Stimulated activated naive CD8-positive, alpha-beta T cell treated with anti-CD3 and anti-CD28 coated beads, Interleukin-15, amount 100 ng/mL, for 72 hours (primary cell): ENCODE results near the gene LTBP2.

ENCODE experiments used
- ATAC-seq: fragments of 150-1000 bp; cut with Tn5 transposase; 2 replicates; pipeline ENCODE4 v1.10.0; 2021; ENCODE audit warnings: mild to moderate bottlenecking, moderate library complexity
- DNase-seq, 2 donors: peaks; one replicate each; pipeline ENCODE4 v3.0.0; 2021 to 2022
- H3K27ac Mint-ChIP-seq, 2 donors: one replicate each; pipeline ENCODE4 v1.8.0; 2022; ENCODE audit warnings: mild to moderate bottlenecking in 2 of 2, mixed read lengths in 2 of 2, moderate library complexity in 2 of 2
- H3K27me3 Mint-ChIP-seq: one replicate; pipeline ENCODE4 v1.8.0; 2022; ENCODE audit warnings: mixed read lengths
- H3K4me1 Mint-ChIP-seq: one replicate; pipeline ENCODE4 v1.8.0; 2022; ENCODE audit warnings: mild to moderate bottlenecking, mixed read lengths
- H3K4me3 Mint-ChIP-seq, 2 donors: one replicate each; pipeline ENCODE4 v1.8.0; 2022; ENCODE audit warnings: mild to moderate bottlenecking in 2 of 2, mixed read lengths in 2 of 2, moderate library complexity in 1 of 2
- H3K9me3 Mint-ChIP-seq, 2 donors: one replicate each; pipeline ENCODE4 v1.8.0; 2022; ENCODE audit warnings: mixed read lengths in 2 of 2

LTBP2 gene

GRCh38 chr14:74611650-74612349, at the start of gene LTBP2:
TSS of gene LTBP2 (minus strand) at chr14:74612237. CDS start at chr14:74611944, 293 bp downstream.
- no peak within 1 kb of the TSS for H3K27ac Mint-ChIP-seq
- ATAC-seq: peak; percentile 36
- DNase-seq: peak in 1 of 2 donors; percentile 37
- H3K4me1 Mint-ChIP-seq: peaks cover 51% of the 10 kb centered on the region
- no peaks in the 10 kb centered on the region for H3K9me3 Mint-ChIP-seq
- peak within 1 kb of the TSS; percentile 81 to 90 for H3K4me3 Mint-ChIP-seq
- H3K27me3 Mint-ChIP-seq: peaks cover 56% of the 10 kb centered on the region

GRCh38 chr14:74660863-74661262, 48.8 kb upstream of the LTBP2 start:
- no peak for DNase-seq
- no peak for ATAC-seq
- Mint-ChIP-seq H3K27ac (peak overlapping the region in 1 of 2 donors; percentile 19), H3K27me3 (no peaks in the 10 kb centered on the region), H3K4me1 (no peaks in the 10 kb centered on the region), H3K4me3 (no peak overlapping the region), H3K9me3 (no peaks in the 10 kb centered on the region)

GRCh38 chr14:74660167-74660566, 48.1 kb upstream of the LTBP2 start:
- H3K4me1 Mint-ChIP-seq: peaks cover under 1% of the 10 kb centered on the region
- no peak overlapping the region for H3K4me3 Mint-ChIP-seq
- H3K27ac Mint-ChIP-seq: peak overlapping the region in 1 of 2 donors; percentile 67
- DNase-seq: no peak
- H3K9me3 Mint-ChIP-seq: no peaks in the 10 kb centered on the region
- no peaks in the 10 kb centered on the region for H3K27me3 Mint-ChIP-seq
- ATAC-seq: no peak

- H3K9me3 Mint-ChIP-seq: no peaks in the 10 kb centered on the region
- peaks cover 10% of the 10 kb centered on the region for H3K4me1 Mint-ChIP-seq
- H3K4me3 Mint-ChIP-seq: no peak overlapping the region
- ATAC-seq (no peak), DNase-seq (no peak)
- no peaks in the 10 kb centered on the region for H3K27me3 Mint-ChIP-seq
- no peak overlapping the region for H3K27ac Mint-ChIP-seq
Measured at GRCh38 chr14:74658535-74659131, 46.6 kb upstream of the LTBP2 start.

GRCh38 chr14:74656964-74657363, 44.9 kb upstream of the LTBP2 start:
- Mint-ChIP-seq H3K27me3 (no peaks in the 10 kb centered on the region), H3K4me1 (peaks cover 10% of the 10 kb centered on the region), H3K27ac (peak overlapping the region in 1 of 2 donors; percentile 51), H3K4me3 (no peak overlapping the region), H3K9me3 (no peaks in the 10 kb centered on the region)
- DNase-seq: no peak
- ATAC-seq: no peak

GRCh38 chr14:74655599-74656395, 43.8 kb upstream of the LTBP2 start:
- Mint-ChIP-seq H3K9me3 (no peaks in the 10 kb centered on the region), H3K4me3 (no peak overlapping the region), H3K27me3 (no peaks in the 10 kb centered on the region), H3K4me1 (peaks cover 14% of the 10 kb centered on the region), H3K27ac (no peak overlapping the region)
- ATAC-seq (no peak), DNase-seq (no peak)

- no peak overlapping the region for H3K4me3 Mint-ChIP-seq
- H3K9me3 Mint-ChIP-seq: no peaks in the 10 kb centered on the region
- no peaks in the 10 kb centered on the region for H3K27me3 Mint-ChIP-seq
- peak overlapping the region in 1 of 2 donors; percentile 77 for H3K27ac Mint-ChIP-seq
- peaks cover 14% of the 10 kb centered on the region for H3K4me1 Mint-ChIP-seq
- no peak for ATAC-seq
- DNase-seq: no peak
Measured at GRCh38 chr14:74654931-74655330, 42.9 kb upstream of the LTBP2 start.

GRCh38 chr14:74653386-74654138, 41.5 kb upstream of the LTBP2 start:
- ATAC-seq: no peak
- Mint-ChIP-seq H3K4me1 (peaks cover 14% of the 10 kb centered on the region), H3K4me3 (no peak overlapping the region), H3K27ac (peak overlapping the region in 1 of 2 donors; percentile 85), H3K9me3 (no peaks in the 10 kb centered on the region), H3K27me3 (no peaks in the 10 kb centered on the region)
- no peak for DNase-seq

- no peaks in the 10 kb centered on the region for H3K9me3 Mint-ChIP-seq
- H3K27me3 Mint-ChIP-seq: no peaks in the 10 kb centered on the region
- H3K27ac Mint-ChIP-seq: no peak overlapping the region
- no peak for ATAC-seq
- peaks cover 14% of the 10 kb centered on the region for H3K4me1 Mint-ChIP-seq
- no peak overlapping the region for H3K4me3 Mint-ChIP-seq
- DNase-seq: no peak
Measured at GRCh38 chr14:74652541-74652940, 40.5 kb upstream of the LTBP2 start.

GRCh38 chr14:74650927-74651686, 39.1 kb upstream of the LTBP2 start:
- ATAC-seq (no peak), DNase-seq (no peak)
- peak overlapping the region in 1 of 2 donors; percentile 44 for H3K27ac Mint-ChIP-seq
- H3K4me3 Mint-ChIP-seq: no peak overlapping the region
- peaks cover 14% of the 10 kb centered on the region for H3K4me1 Mint-ChIP-seq
- no peaks in the 10 kb centered on the region for H3K9me3 Mint-ChIP-seq
- H3K27me3 Mint-ChIP-seq: peaks cover 2% of the 10 kb centered on the region

- Mint-ChIP-seq H3K27ac (no peak overlapping the region), H3K4me1 (peaks cover 9% of the 10 kb centered on the region), H3K9me3 (no peaks in the 10 kb centered on the region), H3K27me3 (peaks cover 9% of the 10 kb centered on the region), H3K4me3 (no peak overlapping the region)
- ATAC-seq: no peak
- no peak for DNase-seq
Measured at GRCh38 chr14:74649673-74650072, 37.6 kb upstream of the LTBP2 start.

- Mint-ChIP-seq H3K4me3 (no peak overlapping the region), H3K4me1 (peaks cover 4% of the 10 kb centered on the region), H3K27ac (no peak overlapping the region), H3K9me3 (no peaks in the 10 kb centered on the region), H3K27me3 (peaks cover 9% of the 10 kb centered on the region)
- no peak for ATAC-seq
- DNase-seq: no peak
Measured at GRCh38 chr14:74649167-74649566, 37.1 kb upstream of the LTBP2 start.

- no peak for DNase-seq
- no peak overlapping the region for H3K27ac Mint-ChIP-seq
- H3K4me1 Mint-ChIP-seq: peaks cover 4% of the 10 kb centered on the region
- no peak overlapping the region for H3K4me3 Mint-ChIP-seq
- no peak for ATAC-seq
- H3K27me3 Mint-ChIP-seq: peaks cover 9% of the 10 kb centered on the region
- no peaks in the 10 kb centered on the region for H3K9me3 Mint-ChIP-seq
Measured at GRCh38 chr14:74648601-74649000, 36.6 kb upstream of the LTBP2 start.

GRCh38 chr14:74647678-74648461, 35.8 kb upstream of the LTBP2 start:
- no peaks in the 10 kb centered on the region for H3K9me3 Mint-ChIP-seq
- peaks cover 4% of the 10 kb centered on the region for H3K4me1 Mint-ChIP-seq
- no peak overlapping the region for H3K27ac Mint-ChIP-seq
- peaks cover 9% of the 10 kb centered on the region for H3K27me3 Mint-ChIP-seq
- H3K4me3 Mint-ChIP-seq: no peak overlapping the region
- DNase-seq (no peak), ATAC-seq (peak; percentile 20)
